Sigmoid colon (tissue), 3 donors: ENCODE results near the gene PRPF40A.

ENCODE experiments used
- POLR2A ChIP-seq, 2 donors: fragments of 450-650 bp; IDR thresholded peaks; one replicate each; pipeline ENCODE4 v1.6.1; 2016; ENCODE audit warnings: antibody characterized with exemption in 2 of 2, mild to moderate bottlenecking in 2 of 2, moderate library complexity in 2 of 2
- TF ChIP-seq, protein P1 (sequence below), 4 experiments: fragments of 450-650 bp in 3 of 4; fragments of 200-600 bp in 1 of 4; IDR thresholded peaks; one replicate each; pipeline ENCODE4 v1.5.1; 2016 to 2019; ENCODE audit warnings: antibody characterized with exemption in 4 of 4, mild to moderate bottlenecking in 3 of 4, moderate library complexity in 2 of 4

- TF ChIP-seq, protein P1, sequence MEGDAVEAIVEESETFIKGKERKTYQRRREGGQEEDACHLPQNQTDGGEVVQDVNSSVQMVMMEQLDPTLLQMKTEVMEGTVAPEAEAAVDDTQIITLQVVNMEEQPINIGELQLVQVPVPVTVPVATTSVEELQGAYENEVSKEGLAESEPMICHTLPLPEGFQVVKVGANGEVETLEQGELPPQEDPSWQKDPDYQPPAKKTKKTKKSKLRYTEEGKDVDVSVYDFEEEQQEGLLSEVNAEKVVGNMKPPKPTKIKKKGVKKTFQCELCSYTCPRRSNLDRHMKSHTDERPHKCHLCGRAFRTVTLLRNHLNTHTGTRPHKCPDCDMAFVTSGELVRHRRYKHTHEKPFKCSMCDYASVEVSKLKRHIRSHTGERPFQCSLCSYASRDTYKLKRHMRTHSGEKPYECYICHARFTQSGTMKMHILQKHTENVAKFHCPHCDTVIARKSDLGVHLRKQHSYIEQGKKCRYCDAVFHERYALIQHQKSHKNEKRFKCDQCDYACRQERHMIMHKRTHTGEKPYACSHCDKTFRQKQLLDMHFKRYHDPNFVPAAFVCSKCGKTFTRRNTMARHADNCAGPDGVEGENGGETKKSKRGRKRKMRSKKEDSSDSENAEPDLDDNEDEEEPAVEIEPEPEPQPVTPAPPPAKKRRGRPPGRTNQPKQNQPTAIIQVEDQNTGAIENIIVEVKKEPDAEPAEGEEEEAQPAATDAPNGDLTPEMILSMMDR (IDR thresholded peaks at IDR 0.05): no peak
- TF ChIP-seq POLR2A (IDR thresholded peaks at IDR 0.05): no peak
Measured at GRCh38 chr2:152686321-152686720, 30.9 kb downstream of the PRPF40A start.
